C4-2B (cell line): ENCODE data around the gene ACR.

Experiments
- H3K27ac ChIP-seq: fragments of 450-650 bp; 2 replicates; pipeline ENCODE4 v1.5.1; 2017
- ZFX ChIP-seq: fragments of 450-650 bp; IDR thresholded peaks from 2 replicates; pipeline ENCODE4 v1.6.1; 2017
- TF ChIP-seq, protein P1 (sequence below): fragments of 450-650 bp; conservative IDR thresholded peaks from 2 replicates; pipeline ENCODE4 v1.5.1; 2017; ENCODE audit warnings: mild to moderate bottlenecking

ACR gene

DNA sequence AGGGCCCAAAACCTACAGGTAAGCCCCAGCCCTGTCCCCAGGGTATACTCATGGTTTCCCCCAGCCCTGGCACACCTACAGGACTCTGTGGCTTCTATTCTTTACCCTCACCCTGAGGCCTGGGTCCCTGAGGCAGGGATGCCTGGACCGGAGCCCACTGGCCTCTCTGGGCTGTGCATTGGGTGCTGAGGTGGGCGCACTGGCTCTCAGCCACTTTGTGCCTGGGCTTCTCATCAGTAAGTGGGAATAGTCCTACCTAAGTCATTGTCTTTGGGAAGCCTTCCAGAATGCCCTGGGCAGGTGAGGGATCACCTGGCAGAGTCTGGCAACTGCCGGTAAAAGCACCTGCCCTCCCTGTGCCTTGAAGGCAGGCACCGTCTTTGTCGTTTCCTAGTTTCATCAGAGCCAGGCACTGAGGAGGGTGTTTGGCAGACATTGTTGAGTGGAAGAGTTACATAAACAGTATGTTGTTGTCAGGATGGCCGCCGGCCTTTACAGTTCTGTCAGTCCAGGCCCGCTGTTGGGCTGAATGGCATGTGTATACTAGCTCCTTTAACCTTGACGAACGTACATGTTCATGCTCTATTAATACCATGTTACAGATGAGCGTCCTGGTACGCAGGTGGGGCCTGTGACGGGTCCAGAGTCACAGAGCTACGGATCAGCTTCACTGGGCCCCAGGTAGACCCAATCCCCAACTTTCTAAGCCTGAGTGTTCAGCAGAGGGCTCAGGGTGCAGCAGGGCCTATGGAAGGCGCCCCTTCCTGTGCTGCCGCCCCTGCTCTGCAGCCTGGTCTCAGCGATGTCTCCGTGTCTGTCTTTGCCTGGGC lies 42.4 kb upstream of the ACR start:
- TF ChIP-seq, protein P1, sequence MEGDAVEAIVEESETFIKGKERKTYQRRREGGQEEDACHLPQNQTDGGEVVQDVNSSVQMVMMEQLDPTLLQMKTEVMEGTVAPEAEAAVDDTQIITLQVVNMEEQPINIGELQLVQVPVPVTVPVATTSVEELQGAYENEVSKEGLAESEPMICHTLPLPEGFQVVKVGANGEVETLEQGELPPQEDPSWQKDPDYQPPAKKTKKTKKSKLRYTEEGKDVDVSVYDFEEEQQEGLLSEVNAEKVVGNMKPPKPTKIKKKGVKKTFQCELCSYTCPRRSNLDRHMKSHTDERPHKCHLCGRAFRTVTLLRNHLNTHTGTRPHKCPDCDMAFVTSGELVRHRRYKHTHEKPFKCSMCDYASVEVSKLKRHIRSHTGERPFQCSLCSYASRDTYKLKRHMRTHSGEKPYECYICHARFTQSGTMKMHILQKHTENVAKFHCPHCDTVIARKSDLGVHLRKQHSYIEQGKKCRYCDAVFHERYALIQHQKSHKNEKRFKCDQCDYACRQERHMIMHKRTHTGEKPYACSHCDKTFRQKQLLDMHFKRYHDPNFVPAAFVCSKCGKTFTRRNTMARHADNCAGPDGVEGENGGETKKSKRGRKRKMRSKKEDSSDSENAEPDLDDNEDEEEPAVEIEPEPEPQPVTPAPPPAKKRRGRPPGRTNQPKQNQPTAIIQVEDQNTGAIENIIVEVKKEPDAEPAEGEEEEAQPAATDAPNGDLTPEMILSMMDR: no peak
- TF ChIP-seq ZFX: no peak
- H3K27ac ChIP-seq: no peak overlapping the region

DNA sequence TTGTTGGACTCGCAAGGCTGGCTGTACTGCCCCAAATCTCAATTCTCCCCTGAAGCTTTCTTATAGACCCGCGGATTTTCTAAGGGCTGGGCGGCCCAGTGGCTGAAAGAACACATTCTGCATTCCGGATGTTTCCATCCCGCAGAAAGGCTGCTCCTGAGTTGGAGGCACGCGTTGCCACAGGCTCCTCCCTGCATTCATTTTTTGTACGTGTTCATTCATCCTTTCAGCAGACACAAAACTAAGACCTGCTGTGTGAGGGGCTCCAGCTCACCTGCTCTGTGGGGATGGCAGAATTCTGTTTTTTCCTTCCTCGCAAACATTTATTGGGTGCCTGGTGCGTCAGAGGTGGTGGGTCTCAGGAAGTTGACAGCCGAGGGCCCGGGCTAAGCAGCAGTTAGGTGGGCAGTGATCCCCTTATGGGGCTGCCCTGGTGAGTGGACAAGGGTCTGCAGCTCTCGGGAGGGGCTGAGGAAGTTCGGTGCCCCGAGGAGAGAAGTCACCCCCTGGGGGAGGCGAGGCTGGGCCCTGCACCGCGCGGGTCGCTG lies 41.7 kb upstream of the ACR start:
- H3K27ac ChIP-seq: no peak overlapping the region
- TF ChIP-seq, protein P1: no peak
- no peak for TF ChIP-seq ZFX

DNA sequence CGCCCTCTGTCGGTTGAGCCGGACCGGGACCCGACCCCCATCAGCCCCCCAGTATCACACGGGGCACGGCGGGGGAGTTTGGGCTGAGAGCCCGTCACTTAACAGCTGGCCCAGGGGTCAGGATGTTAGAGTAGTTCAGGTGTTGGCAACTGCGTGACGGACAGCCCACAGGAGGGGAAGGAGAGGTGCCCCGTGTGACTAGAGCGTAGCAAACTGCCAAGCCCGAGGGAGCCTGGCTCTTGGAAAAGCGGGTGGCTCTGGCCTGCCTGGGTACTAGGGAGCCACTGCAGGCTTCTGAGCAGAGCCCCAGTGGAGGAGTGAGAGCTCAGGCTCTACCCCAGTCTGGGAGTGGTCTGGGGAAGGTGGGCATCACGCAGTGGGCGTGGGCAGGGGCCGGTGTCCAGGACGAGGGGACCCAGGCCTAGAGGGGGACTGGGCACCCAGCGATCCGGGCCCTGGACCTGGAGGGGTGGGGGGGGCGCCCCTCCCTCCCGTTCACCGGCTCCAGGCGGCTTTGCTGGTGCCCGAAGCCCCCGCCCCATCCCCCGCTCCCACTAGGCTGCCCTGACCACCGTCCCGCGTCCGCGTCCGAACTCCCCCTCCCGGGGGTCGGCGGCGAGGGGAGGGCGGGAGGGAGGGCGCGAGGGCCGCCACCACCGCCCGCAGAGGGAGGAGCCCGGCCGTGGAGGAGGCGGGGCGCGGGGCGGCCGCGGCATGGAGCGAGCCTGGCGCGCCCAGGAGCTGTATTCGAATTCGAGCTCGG lies 41.0 kb upstream of the ACR start:
- H3K27ac ChIP-seq: no peak overlapping the region
- TF ChIP-seq ZFX: no peak
- TF ChIP-seq, protein P1: no peak

DNA sequence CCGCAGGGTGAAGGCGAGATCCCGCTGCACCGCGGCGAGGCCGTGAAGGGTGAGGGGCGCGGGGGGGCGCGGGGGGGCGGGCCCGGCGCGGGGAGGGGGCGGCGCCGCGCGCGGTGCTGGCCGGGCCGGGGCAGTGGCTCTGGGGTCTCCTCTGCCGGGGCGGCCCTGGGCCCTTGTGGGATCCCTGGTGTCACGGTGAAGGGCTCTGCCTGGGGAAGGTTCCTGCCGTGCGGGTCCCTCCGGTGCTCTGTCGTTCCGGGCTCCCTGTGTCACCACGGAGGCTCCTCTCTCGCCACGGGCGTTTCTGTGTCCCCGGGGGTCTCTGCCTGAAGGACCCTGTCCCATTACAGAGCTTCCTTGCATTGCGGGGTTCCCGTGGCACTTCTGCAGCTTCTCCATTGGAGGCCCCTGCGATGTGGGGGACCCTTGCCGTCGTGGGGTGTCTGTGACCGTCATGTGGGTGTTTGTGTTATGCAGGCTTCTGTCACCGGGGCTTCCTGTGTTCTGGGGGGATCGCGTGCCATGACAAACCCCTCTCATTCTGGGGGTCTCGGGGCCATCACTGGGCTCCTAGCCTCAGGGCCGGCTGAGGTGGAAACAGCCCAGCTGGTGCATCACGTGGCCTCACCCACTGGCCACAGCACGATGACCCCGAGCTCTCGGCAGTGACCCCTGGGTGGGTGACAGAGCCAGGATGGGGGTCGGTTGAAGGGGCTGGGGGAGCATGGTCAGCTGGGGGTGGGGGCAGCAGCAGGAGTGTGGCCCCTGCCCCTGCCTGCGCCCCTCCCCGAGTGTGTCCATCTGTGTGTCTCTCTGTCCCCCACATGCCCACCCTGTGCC lies 40.1 kb upstream of the ACR start:
- TF ChIP-seq ZFX: no peak
- TF ChIP-seq, protein P1: no peak
- no peak overlapping the region for H3K27ac ChIP-seq

DNA sequence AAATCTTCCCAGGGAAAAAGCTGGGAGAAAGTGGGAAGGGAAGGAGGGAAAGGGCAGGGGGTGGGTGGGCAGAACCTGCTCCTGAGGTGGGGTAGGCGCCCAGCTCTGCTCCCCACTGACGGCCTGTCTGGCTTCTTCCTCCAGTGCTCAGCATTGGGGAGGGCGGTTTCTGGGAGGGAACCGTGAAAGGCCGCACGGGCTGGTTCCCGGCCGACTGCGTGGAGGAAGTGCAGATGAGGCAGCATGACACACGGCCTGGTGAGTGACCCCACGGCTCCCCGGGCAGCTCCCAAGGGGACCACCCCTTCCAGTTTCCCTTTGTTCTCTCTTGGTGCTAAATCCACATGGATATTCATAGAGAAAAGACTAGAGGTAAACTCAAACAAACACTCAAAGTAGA lies 39.5 kb upstream of the ACR start:
- TF ChIP-seq ZFX: no peak
- TF ChIP-seq, protein P1: no peak
- H3K27ac ChIP-seq: no peak overlapping the region

DNA sequence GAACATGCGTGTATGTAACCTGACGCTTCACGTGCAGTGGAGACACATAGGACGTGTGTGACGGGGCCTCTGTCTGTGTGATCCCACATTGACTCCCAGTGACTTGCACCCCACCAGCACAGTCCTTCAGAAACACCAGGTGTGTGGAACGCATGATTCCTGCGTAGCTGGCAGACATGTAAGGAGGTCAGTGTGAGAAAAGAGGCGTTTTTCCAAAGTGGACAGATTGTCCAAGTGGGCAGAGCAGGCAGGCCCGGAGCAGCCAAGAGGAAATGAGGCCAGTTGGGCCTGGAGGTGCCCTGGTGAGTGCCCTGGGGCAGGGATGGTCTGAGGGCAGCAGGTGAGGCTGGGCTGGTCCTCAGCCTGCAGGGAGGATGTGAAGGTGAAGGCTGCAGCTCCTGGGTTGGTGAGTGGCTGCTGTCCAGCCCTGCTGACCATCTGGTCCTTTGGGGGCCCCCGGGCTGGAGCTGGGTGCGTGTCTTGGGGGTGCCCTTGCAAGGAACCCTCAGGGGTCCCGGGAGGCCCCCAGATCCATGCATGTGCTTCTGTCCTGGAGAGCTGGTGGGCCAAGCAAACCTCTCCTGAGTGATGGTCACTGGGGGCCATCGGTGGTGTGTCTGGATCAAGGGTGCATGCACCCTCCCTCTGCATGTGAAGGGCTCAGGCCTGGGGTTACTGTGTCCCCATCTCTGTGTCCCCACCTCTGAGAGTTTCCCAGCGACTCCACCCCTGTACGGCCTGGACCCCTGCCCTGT lies 38.8 kb upstream of the ACR start:
- no peak overlapping the region for H3K27ac ChIP-seq
- TF ChIP-seq, protein P1: no peak
- TF ChIP-seq ZFX: no peak
